GM12878 (cell line): ENCODE measurements around the gene ACACB. TPM values are rescaled to one million over a fixed set of nuclear protein-coding genes. Genes with fewer than 3 reads are reported as not detected.

Experiments used
- BCL3 ChIP-seq: IDR thresholded peaks from 2 replicates; pipeline ENCODE4 v1.6.1; 2011; ENCODE audit warnings: borderline replicate concordance, low read depth, mild to moderate bottlenecking, moderate library complexity, low read length; ENCODE audit not compliant: insufficient read depth, poor library complexity, severe bottlenecking
- CUX1 ChIP-seq: IDR thresholded peaks from 2 replicates; pipeline ENCODE4 v1.6.1; 2012; ENCODE audit warnings: improper control_type of control experiment, low read depth, low read length; ENCODE audit not compliant: insufficient replicate concordance
- IKZF1 ChIP-seq: fragments of 450-650 bp; conservative IDR thresholded peaks from 2 replicates; pipeline ENCODE4 v1.6.1; 2017; ENCODE audit warnings: antibody characterized with exemption, mild to moderate bottlenecking
- MLLT1 ChIP-seq: fragments of 450-650 bp; IDR thresholded peaks from 2 replicates; pipeline ENCODE4 v1.6.1; 2016; ENCODE audit warnings: mild to moderate bottlenecking
- MYC ChIP-seq: IDR thresholded peaks from 2 replicates; pipeline ENCODE4 v1.6.1; 2011; ENCODE audit warnings: mild to moderate bottlenecking, low read length, moderate library complexity, inconsistent platforms; ENCODE audit not compliant: insufficient read depth, insufficient replicate concordance, insufficient read length, severe bottlenecking
- NFXL1 ChIP-seq: fragments of 450-650 bp; IDR thresholded peaks from 2 replicates; pipeline ENCODE4 v1.6.1; 2017; ENCODE audit warnings: antibody characterized with exemption, mild to moderate bottlenecking, borderline replicate concordance
- PKNOX1 ChIP-seq: fragments of 450-650 bp; IDR thresholded peaks from 2 replicates; pipeline ENCODE4 v1.6.1; 2016; ENCODE audit warnings: mild to moderate bottlenecking
- TCF7 ChIP-seq: IDR thresholded peaks from 2 replicates; pipeline ENCODE4 v1.6.1; 2014; ENCODE audit warnings: antibody characterized with exemption, borderline replicate concordance
- polyA plus RNA-seq, 11 experiments: library from polyadenylated mRNA; depleted of rRNA in 4 of 11; unstranded in 6 of 11; stranded (reverse) in 5 of 11; fragments of >200 nt; fragmentation: Nextera tagmentation in 4 of 11; fragmentation: Illumina TruSeq in 1 of 11; extraction: Ambion mirVana in 4 of 11; extraction: Trizol in 1 of 11; gene quantifications; 1 replicate in 1 of 11; 2 replicates in 10 of 11; pipeline versions ENCODE4 v1.2.1 to v1.2.3, GENCODE V29; 2011 to 2016; ENCODE audit warnings: inconsistent platforms in 2 of 11, missing spikeins in 2 of 11, low read depth in 1 of 11
- total RNA-seq, 4 experiments: library from RNA; depleted of rRNA in 3 of 4; stranded (reverse); fragments of >200 nt in 3 of 4; fragmentation: Illumina TruSeq in 1 of 4; extraction: Trizol in 1 of 4; gene quantifications; 2 replicates each; pipeline versions ENCODE4 v1.2.1 to v1.2.3, GENCODE V29; 2013 to 2021

Gene ACACB
- total and polyA plus RNA-seq, 10 of the 15 experiments (the other 5 are each of a cell fraction or from before 2014, with no cell fraction given) = 0.05 to 1.9 (median 0.38) TPM; not detected in 2

- TF ChIP-seq PKNOX1 = no peak
- no peak for TF ChIP-seq MYC
- TF ChIP-seq BCL3 = no peak
- no peak for TF ChIP-seq NFXL1
- no peak for TF ChIP-seq TCF7
- no peak for TF ChIP-seq IKZF1
- TF ChIP-seq CUX1 = no peak
- no peak for TF ChIP-seq MLLT1
Measured at GRCh38 chr12:109234012-109234411, 117.6 kb downstream of the ACACB start (continued).
